Measurements from ENCODE around the gene SRPK1. TPM values are rescaled to one million over a fixed set of nuclear protein-coding genes. Genes with fewer than 3 reads are reported as not detected.

The SRPK1 gene
- total and polyA plus RNA-seq, 8 donors: 10.7 to 204 (median 30.4) TPM

GRCh38 chr6:35839019-35839418, 81.9 kb downstream of the SRPK1 start:
- Histone ChIP-seq H3K4me3 (no peak overlapping the region), H3K27me3 (no peaks in the 10 kb centered on the region), H3K9me3 (no peaks in the 10 kb centered on the region), H3K27ac (no peak overlapping the region), H3K36me3 (peaks cover 18 to 97% (median 76%) of the 10 kb centered on the region in 4 donors), H3K4me1 (no peaks in the 10 kb centered on the region)
- WGBS, 5 donors: 53 to 96% (median 69%) methylated on average over 1 of the region's 1 CpG
- no peak for DNase-seq
- TF ChIP-seq EP300 (IDR thresholded peaks at IDR 0.05) (no peak), CTCF (IDR thresholded peaks at IDR 0.05) (no peak), POLR2A (IDR thresholded peaks at IDR 0.05) (no peak), POLR2AphosphoS5 (IDR thresholded peaks at IDR 0.05) (no peak)
- intact Hi-C loops (cut with DNase I; ENCODE audit: low total_unique reads): no loop called here

- no peak for TF ChIP-seq POLR2A (IDR thresholded peaks at IDR 0.05)
- TF ChIP-seq POLR2AphosphoS5 (IDR thresholded peaks at IDR 0.05): no peak
- TF ChIP-seq EP300 (IDR thresholded peaks at IDR 0.05): no peak
- TF ChIP-seq CTCF (IDR thresholded peaks at IDR 0.05): no peak
- Histone ChIP-seq H3K4me3 (no peak overlapping the region), H3K36me3 (peaks cover 11 to 52% (median 51%) of the 10 kb centered on the region in 4 donors), H3K9me3 (no peaks in the 10 kb centered on the region), H3K27ac (no peak overlapping the region), H3K27me3 (no peaks in the 10 kb centered on the region), H3K4me1 (no peaks in the 10 kb centered on the region)
- no peak for DNase-seq
- WGBS, 5 donors: 77 to 93% (median 90%) methylated on average over 7 of the region's 7 CpGs
- intact Hi-C loops (cut with DNase I; ENCODE audit: low total_unique reads): no loop called here
These were observed 87.4 kb downstream of the SRPK1 start for GRCh38 chr6:35833536-35833935.

- Histone ChIP-seq H3K27ac (no peak overlapping the region), H3K27me3 (no peaks in the 10 kb centered on the region), H3K4me1 (no peaks in the 10 kb centered on the region), H3K4me3 (no peak overlapping the region), H3K36me3 (peaks cover 0 to 38% (median 34%) of the 10 kb centered on the region in 4 donors), H3K9me3 (no peaks in the 10 kb centered on the region)
- 85 to 90% (median 88%) methylated on average over 5 of the region's 5 CpGs for WGBS, 5 donors
- DNase-seq: no peak
- intact Hi-C loops (cut with DNase I; ENCODE audit: low total_unique reads): no loop called here
- TF ChIP-seq POLR2A (IDR thresholded peaks at IDR 0.05): no peak
- no peak for TF ChIP-seq CTCF (IDR thresholded peaks at IDR 0.05)
- TF ChIP-seq EP300 (IDR thresholded peaks at IDR 0.05): no peak
- TF ChIP-seq POLR2AphosphoS5 (IDR thresholded peaks at IDR 0.05): no peak
These were observed 89.5 kb downstream of the SRPK1 start for GRCh38 chr6:35831257-35832007.

- no peak overlapping the region for H3K27ac ChIP-seq
- peaks cover 0 to 17% (median 13%) of the 10 kb centered on the region in 4 donors for H3K36me3 ChIP-seq
- H3K4me3 ChIP-seq: no peak overlapping the region
- H3K9me3 ChIP-seq: no peaks in the 10 kb centered on the region
- WGBS, 5 donors: 87 to 95% (median 93%) methylated on average over 5 of the region's 5 CpGs
- no peak for DNase-seq
- intact Hi-C loops (cut with DNase I; ENCODE audit: low total_unique reads): no loop called here
- H3K27me3 ChIP-seq: no peaks in the 10 kb centered on the region
- no peak for TF ChIP-seq EP300 (IDR thresholded peaks at IDR 0.05)
- no peak for TF ChIP-seq POLR2AphosphoS5 (IDR thresholded peaks at IDR 0.05)
- TF ChIP-seq CTCF (IDR thresholded peaks at IDR 0.05): no peak
- TF ChIP-seq POLR2A (IDR thresholded peaks at IDR 0.05): no peak
- H3K4me1 ChIP-seq: no peaks in the 10 kb centered on the region
These were observed 91.6 kb downstream of the SRPK1 start for GRCh38 chr6:35829306-35829705.

Data from stomach (tissue), 9 donors.